HG02884 (cell line): ENCODE measurements around the gene PLEKHH1.
"Not testable (repeated sequence)": the region's sequence is repeated elsewhere in the genome, so short reads cannot be mapped to it uniquely, and the experiment has no call there.

Source experiments
- ATAC-seq: cut with Tn5 transposase; IDR thresholded peaks from one replicate; pipeline ENCODE4 v1.9.1; 2021; ENCODE audit warnings: mild to moderate bottlenecking, moderate library complexity; ENCODE audit not compliant: unreplicated experiment

PLEKHH1 gene

GRCh38 chr14:67619446-67620216, 86.5 kb downstream of the PLEKHH1 start, which contains the start of gene ARG2:
TSS of gene ARG2 (plus strand) at chr14:67619920. CDS start at chr14:67619978, 58 bp downstream.
- ATAC-seq: peak; percentile 93

- ATAC-seq: no peak
Observed at GRCh38 chr14:67620217-67620785, 87.2 kb downstream of the PLEKHH1 start.

- ATAC-seq: no peak
Observed at GRCh38 chr14:67622675-67623074, 89.6 kb downstream of the PLEKHH1 start.

GRCh38 chr14:67623114-67623513, 90.0 kb downstream of the PLEKHH1 start:
- no peak for ATAC-seq

- ATAC-seq: not testable (repeated sequence)
Observed at GRCh38 chr14:67626131-67626530, 93.0 kb downstream of the PLEKHH1 start.

- no peak for ATAC-seq
Observed at GRCh38 chr14:67627519-67627918, 94.4 kb downstream of the PLEKHH1 start.

GRCh38 chr14:67630186-67630585, 97.1 kb downstream of the PLEKHH1 start:
- no peak for ATAC-seq

- ATAC-seq: no peak
Observed at GRCh38 chr14:67630938-67631337, 97.8 kb downstream of the PLEKHH1 start.

GRCh38 chr14:67633451-67634147, 100.5 kb downstream of the PLEKHH1 start:
- no peak for ATAC-seq

DNA sequence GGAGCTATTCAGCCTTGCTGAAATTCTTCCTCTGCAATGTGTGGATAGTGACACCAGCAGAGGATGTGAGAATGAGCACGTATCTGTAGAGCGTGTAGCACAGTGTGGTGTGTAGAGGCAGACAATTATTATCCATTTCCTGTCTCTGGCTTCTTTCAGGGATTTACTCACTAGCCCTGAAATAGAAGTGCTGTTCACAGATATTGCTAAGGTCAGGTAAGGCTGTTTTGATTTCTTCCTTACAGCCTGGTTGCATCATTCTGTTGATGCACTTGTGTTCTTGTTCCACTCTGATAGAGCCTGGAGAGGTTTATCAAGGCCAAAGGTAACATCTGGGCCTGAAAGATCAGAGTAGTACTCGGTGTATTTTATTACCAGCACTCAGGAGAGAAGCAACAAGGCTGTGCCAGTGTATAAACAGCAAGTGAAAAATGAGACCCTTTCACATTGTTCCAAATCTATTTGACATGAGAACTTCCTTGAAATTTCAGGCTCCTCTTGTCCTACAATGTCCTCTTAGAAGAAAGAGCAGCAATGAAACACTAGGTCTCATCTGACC, 103.3 kb downstream of the PLEKHH1 start:
- peak; percentile 87 for ATAC-seq

DNA sequence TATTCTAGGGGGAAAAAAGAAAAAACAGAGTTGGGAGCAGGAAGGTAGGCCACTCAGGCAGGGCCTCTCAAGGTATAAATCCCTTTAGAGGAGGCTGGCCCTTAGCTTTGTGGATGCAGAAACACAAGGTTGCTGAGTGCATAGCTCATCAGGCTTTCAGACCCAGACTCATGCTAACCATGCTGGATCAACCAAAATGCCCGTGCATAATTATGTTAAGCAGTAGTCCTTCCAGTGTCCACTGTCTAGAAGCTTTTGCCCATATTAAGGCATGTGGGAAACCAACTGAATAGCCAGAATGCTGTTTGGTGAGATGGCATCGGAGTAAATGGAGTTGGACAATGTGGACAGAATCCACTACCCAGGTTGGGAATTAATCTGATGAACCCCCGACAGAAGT, 105.6 kb downstream of the PLEKHH1 start:
- no peak for ATAC-seq
